Esophagus muscularis mucosa (tissue), 4 donors: ENCODE results near the gene TRPM6.

Experiments
- CTCF ChIP-seq, 3 experiments: fragments of 200-600 bp in 2 of 3; fragments of 450-650 bp in 1 of 3; sonication (generic) in 2 of 3; IDR thresholded peaks; one replicate each; pipeline ENCODE4 v1.5.1; 2017 to 2019; ENCODE audit warnings: antibody characterized with exemption in 3 of 3, mild to moderate bottlenecking in 2 of 3, moderate library complexity in 1 of 3
- EP300 ChIP-seq: sonication (generic); formaldehyde crosslinking; IDR thresholded peaks from one replicate; pipeline ENCODE4 v1.6.1; 2017; ENCODE audit warnings: antibody characterized with exemption
- POLR2A ChIP-seq: fragments of 450-650 bp; IDR thresholded peaks from one replicate; pipeline ENCODE4 v1.6.1; 2017; ENCODE audit warnings: antibody characterized with exemption, moderate library complexity, mild to moderate bottlenecking, low read depth
- POLR2AphosphoS5 ChIP-seq, 2 donors: sonication (generic); formaldehyde crosslinking; IDR thresholded peaks; one replicate each; pipeline ENCODE4 v1.6.1; 2017; ENCODE audit warnings: antibody characterized with exemption in 2 of 2

- TF ChIP-seq CTCF (IDR thresholded peaks at IDR 0.05) (no peak), POLR2AphosphoS5 (IDR thresholded peaks at IDR 0.05) (no peak), POLR2A (no peak), EP300 (no peak)
These were observed 69.9 kb downstream of the TRPM6 start for GRCh38 chr9:74817816-74818215.
